ENCODE data around the gene BEST2. TPM values are rescaled to one million over a fixed set of nuclear protein-coding genes. Genes with fewer than 3 reads are reported as not detected.

The BEST2 gene
- total RNA-seq, 1 donor from 2014 or later = not detected

GRCh38 chr19:12778905-12779161 lies 27.2 kb downstream of the BEST2 start:
- no peak for DNase-seq (ENCODE audit: low read depth)
- no peak for TF ChIP-seq CTCF (conservative IDR thresholded peaks at IDR 0.05; ENCODE audit: low read depth, low read length)
- peak overlapping the region; percentile 65 for H3K4me3 ChIP-seq (ENCODE audit: low read depth, low read length)

GRCh38 chr19:12779162-12779993 lies 27.8 kb downstream of the BEST2 start:
- no peak for TF ChIP-seq CTCF (conservative IDR thresholded peaks at IDR 0.05; ENCODE audit: low read depth, low read length)
- H3K4me3 ChIP-seq (ENCODE audit: low read depth, low read length) = peak overlapping the region; percentile 65
- DNase-seq (ENCODE audit: low read depth) = no peak

GRCh38 chr19:12782174-12782423 lies 30.5 kb downstream of the BEST2 start:
- TF ChIP-seq CTCF (conservative IDR thresholded peaks at IDR 0.05; ENCODE audit: low read depth, low read length) = no peak
- H3K4me3 ChIP-seq (ENCODE audit: low read depth, low read length) = peak overlapping the region; percentile 57
- no peak for DNase-seq (ENCODE audit: low read depth)

GRCh38 chr19:12782424-12783290 lies 31.1 kb downstream of the BEST2 start:
- TF ChIP-seq CTCF (conservative IDR thresholded peaks at IDR 0.05; ENCODE audit: low read depth, low read length) = no peak
- DNase-seq (ENCODE audit: low read depth) = no peak
- H3K4me3 ChIP-seq (ENCODE audit: low read depth, low read length) = peak overlapping the region; percentile 57

GRCh38 chr19:12783291-12783848 lies 31.8 kb downstream of the BEST2 start:
- TF ChIP-seq CTCF (conservative IDR thresholded peaks at IDR 0.05; ENCODE audit: low read depth, low read length) = no peak
- no peak for DNase-seq (ENCODE audit: low read depth)
- H3K4me3 ChIP-seq (ENCODE audit: low read depth, low read length) = peak overlapping the region; percentile 57

GRCh38 chr19:12783849-12784393 lies 32.3 kb downstream of the BEST2 start:
- H3K4me3 ChIP-seq (ENCODE audit: low read depth, low read length) = no peak overlapping the region
- TF ChIP-seq CTCF (conservative IDR thresholded peaks at IDR 0.05; ENCODE audit: low read depth, low read length) = no peak
- no peak for DNase-seq (ENCODE audit: low read depth)

Data from epithelial cell of proximal tubule (primary cell).